VCaP (cell line): ENCODE results near the gene CDC37L1.
"Not testable (repeated sequence)": the region's sequence is repeated elsewhere in the genome, so short reads cannot be mapped to it uniquely, and the experiment has no call there.

Source experiments
- H3K27ac ChIP-seq: fragments of 450-650 bp; 2 replicates; pipeline ENCODE4 v1.5.1; 2017
- CTCF ChIP-seq: fragments of 450-650 bp; conservative IDR thresholded peaks from 2 replicates; pipeline ENCODE4 v1.5.1; 2017; ENCODE audit warnings: mild to moderate bottlenecking, moderate library complexity

Gene CDC37L1

GRCh38 chr9:4750023-4750673 lies 70.8 kb downstream of the CDC37L1 start:
- H3K27ac ChIP-seq = no peak overlapping the region
- TF ChIP-seq CTCF = peak; percentile 84

GRCh38 chr9:4754530-4754929 lies 75.2 kb downstream of the CDC37L1 start:
- not testable (repeated sequence) for H3K27ac ChIP-seq

GRCh38 chr9:4755026-4755609 lies 75.7 kb downstream of the CDC37L1 start:
- H3K27ac ChIP-seq = no peak overlapping the region
- TF ChIP-seq CTCF = no peak

- no peak for TF ChIP-seq CTCF
- H3K27ac ChIP-seq = no peak overlapping the region
These were observed 77.1 kb downstream of the CDC37L1 start for GRCh38 chr9:4756420-4756819.
